ENCODE data around the gene ZSWIM7.

DNA sequence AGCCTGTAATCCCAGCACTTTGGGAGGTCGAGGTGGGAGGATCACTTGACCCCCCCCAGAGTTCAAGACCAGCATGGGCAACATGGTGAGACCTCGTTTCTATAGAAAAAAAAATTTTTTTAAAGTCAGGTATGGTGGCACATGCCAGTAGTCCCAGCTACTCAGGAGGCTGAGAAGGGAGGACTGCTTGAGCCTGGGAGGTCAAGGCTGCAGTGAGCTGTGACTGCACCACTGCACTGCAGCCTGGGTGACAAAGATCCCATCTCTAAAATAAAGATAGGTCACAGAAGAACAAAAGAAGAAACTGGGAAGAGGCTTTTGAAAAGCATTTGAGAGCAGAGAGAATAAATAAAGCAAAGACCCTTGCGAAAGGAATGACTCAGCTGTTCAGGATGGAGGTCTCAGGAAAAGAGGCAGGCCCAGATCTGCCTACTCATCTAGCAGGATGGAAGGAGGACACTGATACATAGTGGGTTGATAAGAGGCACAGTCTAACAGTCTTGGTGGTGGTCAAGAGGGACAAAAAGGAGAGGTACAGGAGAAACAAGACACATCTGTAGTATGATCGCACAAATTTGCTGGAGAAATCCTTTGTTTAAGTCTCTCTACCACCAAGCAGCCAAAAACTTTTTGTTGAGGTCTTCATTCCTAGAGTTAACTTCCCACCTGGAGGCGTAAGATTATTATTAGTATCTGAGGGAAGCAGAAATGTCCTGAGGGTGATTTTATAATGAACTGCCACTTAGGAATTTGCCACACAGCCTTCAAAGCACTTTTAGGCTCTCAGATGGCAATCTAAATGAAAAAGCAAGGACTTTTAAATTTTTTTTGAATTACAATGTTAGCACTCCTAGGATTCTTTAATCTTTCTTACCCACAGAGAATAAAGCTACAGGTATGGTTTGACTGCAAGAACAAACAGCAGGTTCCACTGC, 17.6 kb downstream of the ZSWIM7 start:
- TF ChIP-seq, protein P1, sequence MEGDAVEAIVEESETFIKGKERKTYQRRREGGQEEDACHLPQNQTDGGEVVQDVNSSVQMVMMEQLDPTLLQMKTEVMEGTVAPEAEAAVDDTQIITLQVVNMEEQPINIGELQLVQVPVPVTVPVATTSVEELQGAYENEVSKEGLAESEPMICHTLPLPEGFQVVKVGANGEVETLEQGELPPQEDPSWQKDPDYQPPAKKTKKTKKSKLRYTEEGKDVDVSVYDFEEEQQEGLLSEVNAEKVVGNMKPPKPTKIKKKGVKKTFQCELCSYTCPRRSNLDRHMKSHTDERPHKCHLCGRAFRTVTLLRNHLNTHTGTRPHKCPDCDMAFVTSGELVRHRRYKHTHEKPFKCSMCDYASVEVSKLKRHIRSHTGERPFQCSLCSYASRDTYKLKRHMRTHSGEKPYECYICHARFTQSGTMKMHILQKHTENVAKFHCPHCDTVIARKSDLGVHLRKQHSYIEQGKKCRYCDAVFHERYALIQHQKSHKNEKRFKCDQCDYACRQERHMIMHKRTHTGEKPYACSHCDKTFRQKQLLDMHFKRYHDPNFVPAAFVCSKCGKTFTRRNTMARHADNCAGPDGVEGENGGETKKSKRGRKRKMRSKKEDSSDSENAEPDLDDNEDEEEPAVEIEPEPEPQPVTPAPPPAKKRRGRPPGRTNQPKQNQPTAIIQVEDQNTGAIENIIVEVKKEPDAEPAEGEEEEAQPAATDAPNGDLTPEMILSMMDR (IDR thresholded peaks at IDR 0.05; ENCODE audit: low read depth, low read length, poor library complexity, severe bottlenecking) = no peak
- no peak for TF ChIP-seq EZH2phosphoT487 (IDR thresholded peaks at IDR 0.05; ENCODE audit: borderline replicate concordance, low read length)

All from DOHH2 (cell line).